HCT116 (cell line): Measurements from ENCODE around the gene SEMA3E. TPM values are rescaled to one million over a fixed set of nuclear protein-coding genes. Genes with fewer than 3 reads are reported as not detected.

Source experiments
- ATAC-seq: fragments of 200-7000 bp; cut with Tn5 transposase; 2 replicates; pipeline ENCODE4 v1.9.1; 2020; ENCODE audit warnings: mild to moderate bottlenecking, moderate library complexity
- BruUV-seq: library from RNA; stranded (reverse); fragments of 400-500 nt; replicated peaks from 2 replicates; lab custom pipeline; 2021; lab: Mats Ljungman, UMichigan
- CTCF ChIA-PET: fragments of 300-600 bp; sonication (Branson Sonifier 250); formaldehyde crosslinking; loops from one replicate; lab custom pipeline; 2021; ENCODE audit warnings: antibody characterized with exemption; lab: Charles Lee
- POLR2A ChIA-PET: fragments of 300-600, 350-600 bp; sonication (Branson Sonifier 250); formaldehyde crosslinking; loops from one replicate; lab custom pipeline; 2021; ENCODE audit warnings: antibody characterized with exemption; lab: Charles Lee
- RAD21 ChIA-PET, 2 experiments: fragments of 300-600 bp; sonication (Branson Sonifier 250); formaldehyde crosslinking; loops; one replicate each; lab custom pipeline; 2023; ENCODE audit warnings: low total read pairs in 2 of 2; ENCODE audit not compliant: uncharacterized antibody in 2 of 2, unreplicated experiment in 2 of 2, low non-redundant PET in 1 of 2; lab: Charles Lee
- DNase-seq: peaks from one replicate; pipeline ENCODE4 v3.0.0-alpha.2; 2010; ENCODE audit warnings: low read depth, low spot score
- H2AFZ ChIP-seq: fragments of 200-600 bp; shearing (Covaris generic), sonication (generic); 2 replicates; pipeline ENCODE4 v1.6.1; 2017; ENCODE audit warnings: low read depth, mixed run types, mixed read lengths, antibody characterized with exemption, low read length; ENCODE audit not compliant: poor library complexity, severe bottlenecking
- H3K27ac ChIP-seq: 2 replicates; pipeline ENCODE4 v1.5.1; 2012; ENCODE audit warnings: low read depth, low read length
- H3K27me3 ChIP-seq: fragments of 200-600 bp; sonication (generic); 2 replicates; pipeline ENCODE4 v1.6.1; 2016; ENCODE audit warnings: mixed run types, low read length, mixed read lengths; ENCODE audit not compliant: insufficient read depth
- H3K36me3 ChIP-seq, 2 experiments: fragments of 200-500 bp in 1 of 2; fragments of 200-600 bp in 1 of 2; sonication (Bioruptor generic) in 1 of 2; sonication (generic) in 1 of 2; 2 replicates each; pipeline versions ENCODE4 v1.5.1 to v1.6.1; 2014 to 2016; ENCODE audit warnings: low read length in 2 of 2, inconsistent platforms in 1 of 2, mixed read lengths in 1 of 2, mixed run types in 1 of 2; ENCODE audit not compliant: insufficient read depth in 2 of 2, control insufficient read depth in 1 of 2
- H3K4me1 ChIP-seq, 2 experiments: fragments of 200-600 bp in 1 of 2; sonication (generic) in 1 of 2; 2 replicates each; pipeline versions ENCODE4 v1.5.1 to v1.6.1; 2012 to 2017; ENCODE audit warnings: low read length in 2 of 2, inconsistent platforms in 1 of 2, mild to moderate bottlenecking in 1 of 2, mixed read lengths in 1 of 2, mixed run types in 1 of 2, moderate library complexity in 1 of 2; ENCODE audit not compliant: insufficient read depth in 2 of 2, control insufficient read depth in 1 of 2
- H3K4me2 ChIP-seq: fragments of 200-600 bp; sonication (generic); 2 replicates; pipeline ENCODE4 v1.6.1; 2017; ENCODE audit warnings: mixed run types, low read length, mixed read lengths
- H3K4me3 ChIP-seq, 2 experiments: fragments of 200-600 bp in 1 of 2; sonication (generic) in 1 of 2; replicated peaks in 1 of 2; 2 replicates each; pipeline ENCODE4 v1.5.1; 2011 to 2016; ENCODE audit warnings: low read length in 2 of 2, control low read depth in 1 of 2, low read depth in 1 of 2, mild to moderate bottlenecking in 1 of 2, mixed read lengths in 1 of 2, mixed run types in 1 of 2
- H3K79me2 ChIP-seq: fragments of 200-600 bp; sonication (generic); 2 replicates; pipeline ENCODE4 v1.6.1; 2017; ENCODE audit warnings: mild to moderate bottlenecking, mixed run types, low read length, moderate library complexity, mixed read lengths; ENCODE audit not compliant: insufficient read depth
- H3K9ac ChIP-seq: fragments of 200-600 bp; sonication (generic); 2 replicates; pipeline ENCODE4 v1.6.1; 2016; ENCODE audit warnings: low read length, mixed read lengths
- H3K9me2 ChIP-seq: fragments of 200-600 bp; sonication (generic), shearing (Covaris generic); 2 replicates; pipeline ENCODE4 v1.6.1; 2017; ENCODE audit warnings: mixed run types, mild to moderate bottlenecking, moderate library complexity; ENCODE audit not compliant: insufficient read depth
- H3K9me3 ChIP-seq, 2 experiments: fragments of 200-500 bp in 1 of 2; fragments of 200-600 bp in 1 of 2; sonication (Bioruptor generic) in 1 of 2; sonication (generic) in 1 of 2; 2 replicates each; pipeline ENCODE4 v1.6.1; 2014 to 2017; ENCODE audit warnings: low read length in 2 of 2, mixed read lengths in 2 of 2, inconsistent platforms in 1 of 2, low read depth in 1 of 2, mild to moderate bottlenecking in 1 of 2, mixed run types in 1 of 2, moderate library complexity in 1 of 2; ENCODE audit not compliant: control insufficient read depth in 1 of 2, insufficient read depth in 1 of 2
- H4K20me1 ChIP-seq: fragments of 200-600 bp; sonication (generic), shearing (Covaris generic); 2 replicates; pipeline ENCODE4 v1.6.1; 2017; ENCODE audit warnings: mixed run types, mild to moderate bottlenecking, moderate library complexity; ENCODE audit not compliant: insufficient read depth
- CBX3 ChIP-seq: IDR thresholded peaks from 2 replicates; pipeline ENCODE4 v1.6.1; 2012; ENCODE audit warnings: low read depth
- CEBPB ChIP-seq: IDR thresholded peaks from 2 replicates; pipeline ENCODE4 v1.6.1; 2012; ENCODE audit warnings: low read depth
- CTCF ChIP-seq, 3 experiments: fragments of 200-600 bp in 1 of 3; sonication (generic) in 1 of 3; IDR thresholded peaks in 2 of 3; conservative IDR thresholded peaks in 1 of 3; 2 replicates each; pipeline ENCODE4 v1.5.1; 2012 to 2017; ENCODE audit warnings: low read depth in 2 of 3, low read length in 2 of 3, antibody characterized with exemption in 1 of 3, borderline replicate concordance in 1 of 3, control low read depth in 1 of 3, mild to moderate bottlenecking in 1 of 3, mixed read lengths in 1 of 3, mixed run types in 1 of 3, moderate library complexity in 1 of 3; ENCODE audit not compliant: insufficient read depth in 1 of 3
- EGR1 ChIP-seq: IDR thresholded peaks from 2 replicates; pipeline ENCODE4 v1.6.1; 2012; ENCODE audit warnings: low read depth
- EZH2 ChIP-seq: fragments of 200-600 bp; sonication (generic); IDR thresholded peaks from 2 replicates; pipeline ENCODE4 v1.6.1; 2017; ENCODE audit warnings: antibody characterized with exemption, mixed run types
- EZH2phosphoT487 ChIP-seq: fragments of 200-600 bp; IDR thresholded peaks from 2 replicates; pipeline ENCODE4 v1.6.1; 2018; ENCODE audit warnings: antibody characterized with exemption, borderline replicate concordance
- FOSL1 ChIP-seq: IDR thresholded peaks from 2 replicates; pipeline ENCODE4 v1.6.1; 2012; ENCODE audit warnings: low read depth
- JUND ChIP-seq: IDR thresholded peaks from 2 replicates; pipeline ENCODE4 v1.6.1; 2012
- MAX ChIP-seq: IDR thresholded peaks from 2 replicates; pipeline ENCODE4 v1.6.1; 2012
- POLR2A ChIP-seq: IDR thresholded peaks from 2 replicates; pipeline ENCODE4 v1.7.0; 2011; ENCODE audit warnings: borderline replicate concordance; ENCODE audit not compliant: insufficient read depth, insufficient read length; ENCODE audit errors: extremely low read depth
- RAD21 ChIP-seq: IDR thresholded peaks from 2 replicates; pipeline ENCODE4 v1.6.1; 2012; ENCODE audit warnings: low read depth, mild to moderate bottlenecking
- SIN3A ChIP-seq: IDR thresholded peaks from 2 replicates; pipeline ENCODE4 v1.6.1; 2012; ENCODE audit warnings: low read depth
- SP1 ChIP-seq: IDR thresholded peaks from 2 replicates; pipeline ENCODE4 v1.6.1; 2012; ENCODE audit warnings: low read depth
- SRF ChIP-seq: IDR thresholded peaks from 2 replicates; pipeline ENCODE4 v1.6.1; 2012; ENCODE audit warnings: low read depth
- TCF7L2 ChIP-seq: IDR thresholded peaks from 2 replicates; pipeline ENCODE4 v1.7.0; 2011; ENCODE audit warnings: borderline replicate concordance, inconsistent platforms; ENCODE audit not compliant: insufficient read depth, insufficient read length; ENCODE audit errors: extremely low read depth
- YY1 ChIP-seq: IDR thresholded peaks from 2 replicates; pipeline ENCODE4 v1.6.1; 2011; ENCODE audit warnings: low read length, low read depth, moderate library complexity, mild to moderate bottlenecking; ENCODE audit not compliant: insufficient replicate concordance; ENCODE audit errors: extremely low read depth
- intact Hi-C: fragments of 100-400 bp; cut with micrococcal nuclease; formaldehyde crosslinking; loops from 2 replicates; pipeline ENCODE4 v1.10.0; 2022
- total RNA-seq: library from RNA; stranded (reverse); gene quantifications from one replicate; pipeline ENCODE4 v1.2.1, GENCODE V29; 2021; ENCODE audit not compliant: unreplicated experiment

The SEMA3E gene
- total RNA-seq, 1 experiment from 2014 or later = 1.6 TPM

- no peak overlapping the region for H2AFZ ChIP-seq
- no peaks in the 10 kb centered on the region for H3K36me3 ChIP-seq
- no peaks in the 10 kb centered on the region for H3K4me1 ChIP-seq
- no peak overlapping the region for H3K4me3 ChIP-seq
- intact Hi-C loops = no loop called here
- ChIA-PET POLR2A (no interaction called here), CTCF (no interaction called here)
- ATAC-seq (no peak), DNase-seq (no peak)
- no TSS peak for BruUV-seq
- no peaks in the 10 kb centered on the region for H3K27me3 ChIP-seq
- no peaks in the 10 kb centered on the region for H3K9me2 ChIP-seq
- H3K9me3 ChIP-seq = no peaks in the 10 kb centered on the region
- H3K79me2 ChIP-seq = no peaks in the 10 kb centered on the region
- H3K27ac ChIP-seq = no peak overlapping the region
- no peak for TF ChIP-seq POLR2A
- TF ChIP-seq EGR1 = no peak
- no peak for TF ChIP-seq EZH2phosphoT487
- no peak for TF ChIP-seq SP1
- TF ChIP-seq CEBPB = no peak
- no peak for TF ChIP-seq CTCF (IDR thresholded peaks at IDR 0.05 in 2 of 3, conservative IDR thresholded peaks at IDR 0.05 in 1 of 3; ENCODE audit: borderline replicate concordance in 1 of 3, insufficient read depth in 1 of 3, low read depth in 2 of 3, low read length in 2 of 3)
- TF ChIP-seq SRF = no peak
- no peak for TF ChIP-seq YY1
- no peak for TF ChIP-seq EZH2
- no peak for TF ChIP-seq SIN3A
- no peak for TF ChIP-seq RAD21
- no peak for TF ChIP-seq FOSL1
- no peak for TF ChIP-seq MAX
- TF ChIP-seq JUND = no peak
- TF ChIP-seq CBX3 = no peak
- TF ChIP-seq TCF7L2 = no peak
- TF ChIP-seq, all 23 proteins: peak for 0
- RAD21 ChIA-PET = no interaction called here
- Histone ChIP-seq H3K9ac (no peak overlapping the region), H4K20me1 (no peaks in the 10 kb centered on the region), H3K4me2 (no peak overlapping the region)
Measured at GRCh38 chr7:83514977-83515376, 134.0 kb downstream of the SEMA3E start.
